AG09319 (cell line): ENCODE measurements around the gene POU2AF3.

Experiments used
- DNase-seq: peaks from one replicate; pipeline ENCODE4 v3.0.0-alpha.2; 2010; ENCODE audit warnings: low read depth; ENCODE audit errors: extremely low read depth
- TF ChIP-seq, protein P1 (sequence below): IDR thresholded peaks from 2 replicates; pipeline ENCODE4 v1.5.1; 2011; ENCODE audit warnings: low read depth, mild to moderate bottlenecking, inconsistent platforms, low read length, moderate library complexity

Gene POU2AF3

DNA sequence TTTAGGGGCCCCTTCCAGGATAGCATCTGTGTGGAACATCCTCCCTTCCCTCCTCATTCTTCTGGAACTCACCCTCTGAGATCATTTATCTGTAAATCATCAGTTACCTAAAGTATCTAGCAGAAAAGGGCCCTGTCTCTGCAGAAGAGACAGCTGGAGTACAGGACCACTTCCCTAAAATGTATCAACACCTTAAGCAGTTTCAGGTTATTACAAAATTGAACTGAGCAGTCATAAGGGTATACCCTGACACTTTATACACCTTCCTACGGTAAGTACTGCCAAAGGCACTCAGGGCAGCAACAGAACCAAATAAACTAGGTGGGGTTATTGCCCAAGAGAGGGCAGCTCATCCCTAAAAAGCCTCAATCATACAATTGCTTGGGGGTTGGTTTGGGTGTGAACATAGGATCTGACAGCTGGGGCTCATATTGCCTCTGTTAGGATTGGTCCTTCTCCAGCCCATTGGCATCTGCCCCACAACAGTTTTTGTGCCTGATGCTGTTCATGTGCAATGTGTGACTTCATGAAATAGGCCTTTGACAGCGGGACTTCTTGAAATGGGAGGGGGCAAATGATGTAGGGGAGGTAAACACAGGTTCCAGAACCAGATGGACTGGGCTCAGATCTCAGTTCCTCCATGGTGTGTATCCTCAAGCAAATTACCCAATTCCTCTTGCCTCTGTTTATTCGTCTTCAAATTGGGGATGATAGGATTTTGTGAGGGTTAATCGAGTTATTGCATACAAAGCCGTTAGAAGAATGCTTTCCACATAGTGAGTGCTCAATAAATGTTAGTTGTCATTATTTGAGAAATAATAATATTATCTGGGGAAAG, 2.9 kb downstream of the POU2AF3 start:
- DNase-seq, result no peak
- TF ChIP-seq, protein P1, sequence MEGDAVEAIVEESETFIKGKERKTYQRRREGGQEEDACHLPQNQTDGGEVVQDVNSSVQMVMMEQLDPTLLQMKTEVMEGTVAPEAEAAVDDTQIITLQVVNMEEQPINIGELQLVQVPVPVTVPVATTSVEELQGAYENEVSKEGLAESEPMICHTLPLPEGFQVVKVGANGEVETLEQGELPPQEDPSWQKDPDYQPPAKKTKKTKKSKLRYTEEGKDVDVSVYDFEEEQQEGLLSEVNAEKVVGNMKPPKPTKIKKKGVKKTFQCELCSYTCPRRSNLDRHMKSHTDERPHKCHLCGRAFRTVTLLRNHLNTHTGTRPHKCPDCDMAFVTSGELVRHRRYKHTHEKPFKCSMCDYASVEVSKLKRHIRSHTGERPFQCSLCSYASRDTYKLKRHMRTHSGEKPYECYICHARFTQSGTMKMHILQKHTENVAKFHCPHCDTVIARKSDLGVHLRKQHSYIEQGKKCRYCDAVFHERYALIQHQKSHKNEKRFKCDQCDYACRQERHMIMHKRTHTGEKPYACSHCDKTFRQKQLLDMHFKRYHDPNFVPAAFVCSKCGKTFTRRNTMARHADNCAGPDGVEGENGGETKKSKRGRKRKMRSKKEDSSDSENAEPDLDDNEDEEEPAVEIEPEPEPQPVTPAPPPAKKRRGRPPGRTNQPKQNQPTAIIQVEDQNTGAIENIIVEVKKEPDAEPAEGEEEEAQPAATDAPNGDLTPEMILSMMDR, result no peak

DNA sequence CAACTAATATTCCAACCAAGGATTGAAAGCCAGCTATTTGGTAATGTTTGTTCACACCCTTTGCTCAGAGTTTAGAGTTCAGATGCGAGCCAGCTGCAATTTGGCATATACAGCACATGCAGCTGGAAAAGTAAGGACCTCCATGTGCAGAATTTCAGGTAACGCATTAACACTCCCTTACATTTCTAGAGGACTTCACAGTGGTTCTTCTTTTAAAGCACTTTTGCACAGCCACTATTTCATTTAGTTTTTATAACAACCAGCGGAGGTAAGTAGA, 3.4 kb downstream of the POU2AF3 start:
- TF ChIP-seq, protein P1, result no peak
- DNase-seq, result no peak

DNA sequence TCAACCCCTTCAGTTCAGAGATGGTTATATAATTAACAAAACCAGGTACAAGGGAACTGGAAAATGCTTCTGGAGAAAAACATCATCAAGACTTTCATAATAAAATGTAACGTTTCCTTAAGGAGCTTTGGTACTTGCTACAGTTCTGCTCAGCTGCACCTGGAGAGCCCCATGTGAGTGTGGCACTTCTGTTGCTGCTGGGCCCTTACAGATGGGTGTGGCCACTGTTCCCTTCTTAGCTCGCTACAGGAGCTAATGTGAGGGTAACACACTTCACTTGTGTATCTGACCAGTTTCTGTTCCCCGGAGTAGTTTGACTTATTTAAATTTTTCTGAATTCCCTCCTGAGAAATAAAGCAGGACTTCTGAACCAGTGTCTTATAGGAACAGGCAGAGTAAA, 4.0 kb downstream of the POU2AF3 start:
- TF ChIP-seq, protein P1, result no peak
- DNase-seq, result no peak

DNA sequence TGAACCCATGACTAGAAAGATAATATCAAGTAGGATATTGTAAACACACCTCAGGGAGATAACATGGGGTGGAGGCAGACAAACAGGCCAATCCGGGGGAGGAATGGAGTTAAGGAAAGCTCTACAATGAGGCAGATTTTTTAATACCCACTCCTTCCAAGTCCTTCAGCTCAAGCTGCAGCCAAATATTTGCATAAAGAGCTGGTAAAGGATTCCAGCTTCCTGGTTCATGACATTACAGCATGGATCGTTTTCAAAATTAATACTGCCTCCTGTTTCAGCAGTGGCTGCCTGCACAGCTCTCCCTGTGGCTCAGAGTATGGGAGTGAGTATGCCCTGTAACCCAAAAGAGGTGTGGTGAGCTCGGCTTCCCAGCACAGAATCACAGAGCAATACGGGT, 5.1 kb downstream of the POU2AF3 start:
- DNase-seq, result no peak
- TF ChIP-seq, protein P1, result no peak

DNA sequence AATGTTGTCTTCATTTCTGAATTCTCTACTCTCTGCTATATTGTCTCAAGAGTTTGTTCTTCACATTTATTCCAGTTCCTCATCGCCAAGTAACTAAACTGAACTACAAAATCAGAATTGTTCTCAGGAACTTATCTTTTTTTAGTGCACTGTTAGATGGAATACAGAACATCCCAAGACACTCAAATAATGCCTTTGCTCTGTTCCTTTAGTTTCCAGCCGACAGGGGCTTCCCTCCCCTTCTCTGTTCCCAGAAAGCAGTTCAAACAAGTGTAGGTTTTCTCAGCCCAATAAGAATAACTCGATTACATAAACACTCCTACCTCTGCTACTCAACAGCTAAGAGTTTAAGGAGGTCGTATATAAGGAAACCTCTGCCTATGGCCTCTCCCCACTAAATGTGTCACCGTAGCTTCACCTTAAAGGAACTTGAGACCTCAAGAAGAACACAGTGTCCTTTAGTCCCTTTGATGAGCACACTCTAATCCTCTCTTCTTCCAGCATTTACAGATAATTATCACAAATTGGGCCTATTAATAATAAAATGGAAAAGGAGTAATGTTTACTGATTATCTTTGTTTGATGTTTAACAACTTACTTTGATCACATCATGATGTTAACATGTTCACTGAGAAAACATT, 6.9 kb downstream of the POU2AF3 start:
- DNase-seq, result no peak
- TF ChIP-seq, protein P1, result no peak

DNA sequence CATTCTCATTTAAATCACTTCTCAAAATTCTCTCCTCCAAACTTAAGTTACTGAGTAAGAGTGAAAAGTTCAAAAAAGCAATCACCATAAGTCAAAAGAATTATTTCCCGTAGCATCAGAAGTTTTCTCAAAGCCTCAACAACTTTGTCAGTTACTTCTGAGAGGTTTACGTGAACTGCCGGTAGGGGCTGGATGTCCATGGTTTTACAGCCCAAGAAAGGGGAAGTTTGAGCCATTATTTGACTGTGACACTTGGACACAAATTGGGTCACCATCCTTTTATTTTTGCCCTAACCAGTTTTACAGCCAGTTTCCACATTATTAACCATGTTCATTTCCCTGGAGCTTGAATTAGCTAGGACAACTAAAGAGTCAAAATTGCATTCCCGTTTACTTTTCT, 7.5 kb downstream of the POU2AF3 start:
- TF ChIP-seq, protein P1, result no peak
- no peak for DNase-seq

DNA sequence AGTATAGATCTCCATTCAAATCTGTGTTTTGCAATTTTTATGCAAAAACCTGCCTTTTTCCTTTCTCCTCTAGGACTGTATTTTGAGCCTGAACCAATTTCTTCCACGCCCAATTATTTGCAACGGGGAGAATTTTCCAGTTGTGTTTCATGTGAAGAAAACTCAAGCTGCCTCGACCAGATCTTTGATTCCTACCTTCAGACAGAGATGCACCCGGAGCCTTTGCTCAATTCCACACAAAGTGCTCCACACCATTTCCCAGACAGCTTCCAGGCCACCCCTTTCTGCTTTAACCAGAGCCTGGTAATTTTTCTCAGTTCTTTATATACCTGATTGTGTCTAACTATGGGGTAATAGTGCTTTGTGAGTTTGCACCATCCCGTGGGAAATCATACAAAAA, 8.0 kb downstream of the POU2AF3 start:
- TF ChIP-seq, protein P1, result no peak
- DNase-seq, result no peak
